HG02642 (cell line): ENCODE measurements around the gene CAMKK2.
"Not testable (repeated sequence)": the region's sequence is repeated elsewhere in the genome, so short reads cannot be mapped to it uniquely, and the experiment has no call there.

Experiments used
- ATAC-seq: cut with Tn5 transposase; IDR thresholded peaks from one replicate; pipeline ENCODE4 v1.9.1; 2021; ENCODE audit warnings: mild to moderate bottlenecking; ENCODE audit not compliant: unreplicated experiment, poor library complexity

Gene CAMKK2

GRCh38 chr12:121208571-121208970 lies 87.9 kb downstream of the CAMKK2 start:
- not testable (repeated sequence) for ATAC-seq

GRCh38 chr12:121205491-121205890 lies 91.0 kb downstream of the CAMKK2 start:
- no peak for ATAC-seq

GRCh38 chr12:121203482-121203881 lies 93.0 kb downstream of the CAMKK2 start:
- ATAC-seq: no peak

- no peak for ATAC-seq
Observed at GRCh38 chr12:121202407-121203355, 93.8 kb downstream of the CAMKK2 start.

GRCh38 chr12:121201140-121201539 lies 95.4 kb downstream of the CAMKK2 start:
- ATAC-seq: not testable (repeated sequence)

GRCh38 chr12:121198949-121199348 lies 97.6 kb downstream of the CAMKK2 start:
- no peak for ATAC-seq

- no peak for ATAC-seq
Observed at GRCh38 chr12:121196902-121197301, 99.6 kb downstream of the CAMKK2 start.

- no peak for ATAC-seq
Observed at GRCh38 chr12:121191151-121191550, 105.4 kb downstream of the CAMKK2 start.

- no peak for ATAC-seq
Observed at GRCh38 chr12:121190523-121191031, 105.9 kb downstream of the CAMKK2 start.

GRCh38 chr12:121189619-121190155 lies 106.8 kb downstream of the CAMKK2 start:
- no peak for ATAC-seq

- ATAC-seq: no peak
Observed at GRCh38 chr12:121189131-121189530, 107.4 kb downstream of the CAMKK2 start.

- no peak for ATAC-seq
Observed at GRCh38 chr12:121188227-121188626, 108.3 kb downstream of the CAMKK2 start.
